Peyer's patch (tissue), 4 donors: ENCODE results near the gene CCDC152.

ENCODE experiments used
- POLR2A ChIP-seq, 2 donors: fragments of 450-650 bp; IDR thresholded peaks; one replicate each; pipeline ENCODE4 v1.5.1; 2017; ENCODE audit warnings: antibody characterized with exemption in 2 of 2, mild to moderate bottlenecking in 2 of 2, moderate library complexity in 2 of 2
- TF ChIP-seq, protein P1 (sequence below), 6 experiments: fragments of 450-650 bp in 4 of 6; fragments of 200-600 bp in 2 of 6; sonication (generic) in 1 of 6; IDR thresholded peaks; one replicate each; pipeline ENCODE4 v1.5.1; 2017 to 2019; ENCODE audit warnings: antibody characterized with exemption in 6 of 6, mild to moderate bottlenecking in 3 of 6, moderate library complexity in 1 of 6

- TF ChIP-seq, protein P1, sequence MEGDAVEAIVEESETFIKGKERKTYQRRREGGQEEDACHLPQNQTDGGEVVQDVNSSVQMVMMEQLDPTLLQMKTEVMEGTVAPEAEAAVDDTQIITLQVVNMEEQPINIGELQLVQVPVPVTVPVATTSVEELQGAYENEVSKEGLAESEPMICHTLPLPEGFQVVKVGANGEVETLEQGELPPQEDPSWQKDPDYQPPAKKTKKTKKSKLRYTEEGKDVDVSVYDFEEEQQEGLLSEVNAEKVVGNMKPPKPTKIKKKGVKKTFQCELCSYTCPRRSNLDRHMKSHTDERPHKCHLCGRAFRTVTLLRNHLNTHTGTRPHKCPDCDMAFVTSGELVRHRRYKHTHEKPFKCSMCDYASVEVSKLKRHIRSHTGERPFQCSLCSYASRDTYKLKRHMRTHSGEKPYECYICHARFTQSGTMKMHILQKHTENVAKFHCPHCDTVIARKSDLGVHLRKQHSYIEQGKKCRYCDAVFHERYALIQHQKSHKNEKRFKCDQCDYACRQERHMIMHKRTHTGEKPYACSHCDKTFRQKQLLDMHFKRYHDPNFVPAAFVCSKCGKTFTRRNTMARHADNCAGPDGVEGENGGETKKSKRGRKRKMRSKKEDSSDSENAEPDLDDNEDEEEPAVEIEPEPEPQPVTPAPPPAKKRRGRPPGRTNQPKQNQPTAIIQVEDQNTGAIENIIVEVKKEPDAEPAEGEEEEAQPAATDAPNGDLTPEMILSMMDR (IDR thresholded peaks at IDR 0.05): no peak
- no peak for TF ChIP-seq POLR2A (IDR thresholded peaks at IDR 0.05)
Observed at GRCh38 chr5:42843675-42844292, 87.2 kb downstream of the CCDC152 start.
